Common myeloid progenitor, CD34-positive (primary cell): ENCODE data around the gene CFAP43.
"Not testable (repeated sequence)": the region's sequence is repeated elsewhere in the genome, so short reads cannot be mapped to it uniquely, and the experiment has no call there.

ENCODE experiments used
- CTCF ChIA-PET: fragments of 350-600 bp; sonication (Branson Sonifier 250); formaldehyde crosslinking; loops from one replicate; lab custom pipeline; 2021; ENCODE audit warnings: antibody characterized with exemption; lab: Charles Lee
- POLR2A ChIA-PET: fragments of 350-600 bp; sonication (Branson Sonifier 250); formaldehyde crosslinking; loops from one replicate; lab custom pipeline; 2021; ENCODE audit warnings: antibody characterized with exemption; lab: Charles Lee
- DNase-seq, 3 donors: peaks; one replicate each; pipeline versions ENCODE4 v3.0.0 to v3.0.0-alpha.2; 2013
- H3K27ac ChIP-seq, 2 experiments: 1 replicate in 1 of 2; 2 replicates in 1 of 2; pipeline ENCODE4 v1.7.0; 2013; ENCODE audit warnings: inconsistent platforms in 2 of 2, low read length in 2 of 2, mild to moderate bottlenecking in 2 of 2, low read depth in 1 of 2, moderate library complexity in 1 of 2; ENCODE audit not compliant: severe bottlenecking in 2 of 2, insufficient read depth in 1 of 2, poor library complexity in 1 of 2
- H3K27me3 ChIP-seq, 5 experiments: replicated peaks in 2 of 5; 1 replicate in 3 of 5; 2 replicates in 2 of 5; pipeline versions ENCODE4 v1.6.1 to v1.7.0; 2013; ENCODE audit warnings: low read length in 4 of 5, mild to moderate bottlenecking in 2 of 5, moderate library complexity in 2 of 5, inconsistent platforms in 1 of 5; ENCODE audit not compliant: insufficient read depth in 5 of 5, control insufficient read depth in 4 of 5
- H3K36me3 ChIP-seq, 4 experiments: 1 replicate in 2 of 4; 2 replicates in 2 of 4; pipeline versions ENCODE4 v1.6.1 to v1.7.0; 2013; ENCODE audit warnings: low read length in 3 of 4, control low read depth in 1 of 4, mild to moderate bottlenecking in 1 of 4; ENCODE audit not compliant: control insufficient read depth in 4 of 4, insufficient read depth in 4 of 4
- H3K4me1 ChIP-seq, 4 experiments: 1 replicate in 3 of 4; 2 replicates in 1 of 4; pipeline versions ENCODE4 v1.6.1 to v1.7.1; 2013; ENCODE audit warnings: low read length in 3 of 4, mild to moderate bottlenecking in 3 of 4, control low read depth in 1 of 4, inconsistent platforms in 1 of 4, moderate library complexity in 1 of 4; ENCODE audit not compliant: control insufficient read depth in 4 of 4, insufficient read depth in 4 of 4; ENCODE audit errors: control extremely low read depth in 1 of 4
- H3K4me3 ChIP-seq, 7 experiments: 1 replicate in 4 of 7; 2 replicates in 3 of 7; pipeline versions ENCODE4 v1.5.1 to v1.7.0; 2013; ENCODE audit warnings: mild to moderate bottlenecking in 7 of 7, low read length in 6 of 7, moderate library complexity in 6 of 7, inconsistent platforms in 2 of 7, low read depth in 2 of 7, control low read depth in 1 of 7; ENCODE audit not compliant: insufficient read depth in 4 of 7, control insufficient read depth in 1 of 7; ENCODE audit errors: extremely low read depth in 1 of 7
- H3K9me3 ChIP-seq, 5 experiments: 1 replicate in 4 of 5; 2 replicates in 1 of 5; pipeline versions ENCODE4 v1.6.1 to v1.7.1; 2013; ENCODE audit warnings: low read length in 4 of 5, mild to moderate bottlenecking in 2 of 5, inconsistent platforms in 1 of 5, low read depth in 1 of 5, moderate library complexity in 1 of 5; ENCODE audit not compliant: control insufficient read depth in 4 of 5, insufficient read depth in 2 of 5; ENCODE audit errors: control extremely low read depth in 1 of 5
- WGBS: methylation state at CpG from one replicate; pipeline ENCODE4 v1.1.5; 2013; ENCODE audit not compliant: insufficient coverage; 5-methylcytosine and 5-hydroxymethylcytosine counted together

CFAP43 gene

DNA sequence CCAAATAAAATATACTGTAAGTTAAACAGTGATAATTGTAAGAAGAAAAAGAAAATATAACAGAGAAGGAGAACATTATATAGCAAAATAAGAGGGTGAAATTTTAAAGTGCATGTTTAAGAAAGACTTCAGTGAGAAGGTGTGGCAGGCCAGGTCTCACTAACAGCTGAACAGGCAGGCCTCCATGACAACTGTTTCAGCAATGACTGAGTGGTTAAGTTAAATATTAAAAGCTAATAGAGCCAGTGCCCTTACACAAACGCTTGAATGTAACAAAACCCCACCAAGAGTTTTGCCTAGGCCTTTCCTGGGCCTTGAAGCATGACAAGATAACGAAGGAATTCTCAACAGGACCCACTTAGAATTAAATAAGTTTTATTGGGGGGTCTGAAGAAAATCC lies 32.6 kb downstream of the CFAP43 start:
- no peak for DNase-seq
- Histone ChIP-seq H3K27me3 (no peaks in the 10 kb centered on the region), H3K36me3 (no peaks in the 10 kb centered on the region), H3K27ac (no peak overlapping the region), H3K4me3 (no peak overlapping the region), H3K4me1 (peaks cover 0 to 3% (median 0%) of the 10 kb centered on the region in 4 experiments), H3K9me3 (no peaks in the 10 kb centered on the region)
- 90% methylated on average over 2 of the region's 2 CpGs for WGBS
- ChIA-PET CTCF (interaction anchor here (1.2 kb wide), 1 partner anchor 75 kb away, joined by 3 read pairs; no protein-coding TSS in a partner anchor), POLR2A (no interaction called here)

DNA sequence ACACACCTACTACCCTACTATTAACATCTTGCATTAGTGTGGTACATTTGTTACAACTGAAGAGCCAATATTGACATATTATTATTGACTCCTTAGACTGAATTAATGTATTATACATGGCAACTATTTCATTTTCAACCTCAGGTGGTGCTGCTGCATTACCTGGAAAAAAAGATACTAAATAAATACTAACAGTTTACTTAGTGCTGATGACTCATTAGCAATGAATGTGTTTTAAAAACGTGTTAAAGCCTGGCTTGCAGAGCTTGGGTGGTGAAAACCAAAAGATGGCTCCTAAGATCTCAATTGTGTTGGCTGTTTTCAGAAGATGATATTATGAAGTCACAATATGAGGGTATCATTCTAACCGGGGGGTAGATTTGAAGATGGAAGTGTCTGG lies 34.8 kb downstream of the CFAP43 start:
- Histone ChIP-seq H3K9me3 (no peaks in the 10 kb centered on the region), H3K36me3 (no peaks in the 10 kb centered on the region), H3K27me3 (no peaks in the 10 kb centered on the region), H3K27ac (no peak overlapping the region), H3K4me3 (no peak overlapping the region), H3K4me1 (peaks cover 0 to 3% (median 0%) of the 10 kb centered on the region in 4 experiments)
- DNase-seq: no peak
- CTCF ChIA-PET: no interaction called here
- POLR2A ChIA-PET: no interaction called here
- WGBS: 83% methylated on average over 1 of the region's 2 CpGs

DNA sequence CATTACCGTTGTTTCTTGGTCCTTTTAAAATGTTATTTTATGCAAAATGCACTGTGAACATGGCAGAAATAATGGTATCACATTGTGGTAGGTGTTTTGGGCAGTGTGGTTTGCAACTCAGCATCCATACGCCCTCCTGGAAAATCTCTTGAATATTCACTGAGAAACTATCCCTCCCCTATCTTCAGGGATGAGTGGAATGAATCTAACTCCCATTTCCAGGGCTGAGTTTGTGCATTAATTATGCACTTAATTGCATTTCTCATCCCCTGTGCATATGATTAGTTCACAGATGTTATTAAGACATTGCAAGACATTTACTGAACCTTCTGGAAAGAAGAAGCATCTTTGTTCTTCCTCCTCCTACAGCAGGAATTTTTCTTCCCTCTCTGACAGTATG lies 36.5 kb downstream of the CFAP43 start:
- H3K4me3 ChIP-seq: no peak overlapping the region
- CTCF ChIA-PET: no interaction called here
- DNase-seq: no peak
- no peaks in the 10 kb centered on the region for H3K9me3 ChIP-seq
- WGBS: 63% methylated on average over 1 of the region's 2 CpGs
- H3K27ac ChIP-seq: no peak overlapping the region
- POLR2A ChIA-PET: no interaction called here
- H3K27me3 ChIP-seq: no peaks in the 10 kb centered on the region
- peaks cover 0 to 3% (median 0%) of the 10 kb centered on the region in 4 experiments for H3K4me1 ChIP-seq
- no peaks in the 10 kb centered on the region for H3K36me3 ChIP-seq

DNA sequence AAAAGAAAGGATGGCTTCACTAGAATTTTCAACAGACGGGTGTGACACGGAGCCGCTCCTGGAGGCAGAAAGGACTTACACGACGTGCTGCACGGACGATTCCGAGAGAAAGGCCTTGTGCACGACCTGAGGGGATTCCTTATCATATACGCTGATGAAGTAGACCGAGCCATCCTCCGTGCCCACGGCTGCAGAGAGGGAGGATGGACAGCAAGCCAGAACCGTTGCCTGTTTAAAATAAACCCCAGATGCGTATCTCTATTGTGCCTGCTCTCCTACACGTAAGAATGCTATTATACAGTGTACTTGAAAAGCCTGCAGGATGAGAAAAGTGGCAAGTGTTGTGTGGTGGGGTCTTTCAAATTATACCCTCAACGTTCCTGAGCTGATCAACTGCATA lies 38.4 kb downstream of the CFAP43 start:
- Histone ChIP-seq H3K36me3 (no peaks in the 10 kb centered on the region), H3K9me3 (no peaks in the 10 kb centered on the region), H3K4me3 (no peak overlapping the region), H3K4me1 (peaks cover 0 to 3% (median 0%) of the 10 kb centered on the region in 4 experiments), H3K27me3 (no peaks in the 10 kb centered on the region), H3K27ac (no peak overlapping the region)
- no peak for DNase-seq
- WGBS: 94% methylated on average over 14 of the region's 17 CpGs
- CTCF ChIA-PET: no interaction called here
- POLR2A ChIA-PET: no interaction called here

DNA sequence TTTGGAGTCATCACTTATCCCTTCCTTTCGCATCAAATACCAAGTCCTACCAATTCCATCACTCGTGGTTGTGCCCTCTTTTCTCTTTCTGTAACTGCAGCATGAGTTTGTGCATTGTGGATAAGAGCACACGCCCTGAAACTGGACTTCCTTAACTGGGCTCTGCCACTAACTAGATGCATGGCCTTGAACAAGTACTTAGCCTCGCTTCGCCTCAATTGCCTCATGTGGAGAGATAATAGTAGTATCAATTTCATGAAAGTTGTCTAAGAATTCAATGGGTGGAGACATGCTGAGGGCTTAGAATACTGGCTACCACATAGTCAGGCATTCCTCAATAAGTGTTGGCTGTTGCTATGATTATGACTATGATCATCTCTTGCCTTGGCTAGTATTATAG lies 41.5 kb downstream of the CFAP43 start:
- POLR2A ChIA-PET: no interaction called here
- DNase-seq: no peak
- no peaks in the 10 kb centered on the region for H3K4me1 ChIP-seq
- H3K9me3 ChIP-seq: no peaks in the 10 kb centered on the region
- CTCF ChIA-PET: no interaction called here
- no peak overlapping the region for H3K27ac ChIP-seq
- H3K4me3 ChIP-seq: no peak overlapping the region
- WGBS: 100% methylated on average over 4 of the region's 5 CpGs
- no peaks in the 10 kb centered on the region for H3K27me3 ChIP-seq
- H3K36me3 ChIP-seq: no peaks in the 10 kb centered on the region

DNA sequence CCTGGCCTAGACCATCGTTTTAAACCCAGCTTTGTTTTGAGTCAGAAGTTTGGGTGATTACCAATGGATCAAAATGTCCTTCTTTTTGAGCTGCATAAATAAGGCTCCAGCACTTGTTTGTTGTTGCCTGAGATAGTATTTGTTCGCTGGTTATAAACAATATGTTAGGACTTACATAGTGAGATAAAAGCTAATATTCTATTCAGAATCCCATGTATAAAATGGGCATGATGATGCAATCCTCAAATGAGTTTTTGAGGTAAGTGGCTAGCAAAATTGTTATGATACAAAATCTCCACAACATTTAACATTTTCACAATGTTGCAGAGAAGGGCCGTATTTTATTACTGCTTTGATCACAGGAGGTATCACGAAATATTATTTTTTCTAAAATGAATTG lies 48.5 kb downstream of the CFAP43 start:
- no peaks in the 10 kb centered on the region for H3K36me3 ChIP-seq
- ChIA-PET POLR2A (no interaction called here), CTCF (no interaction called here)
- peaks cover 0 to 2% (median 0%) of the 10 kb centered on the region in 5 experiments for H3K27me3 ChIP-seq
- H3K9me3 ChIP-seq: no peaks in the 10 kb centered on the region
- no peaks in the 10 kb centered on the region for H3K4me1 ChIP-seq
- DNase-seq: no peak
- no peak overlapping the region for H3K4me3 ChIP-seq
- H3K27ac ChIP-seq: no peak overlapping the region
- WGBS: 93% methylated on average over 2 of the region's 4 CpGs

DNA sequence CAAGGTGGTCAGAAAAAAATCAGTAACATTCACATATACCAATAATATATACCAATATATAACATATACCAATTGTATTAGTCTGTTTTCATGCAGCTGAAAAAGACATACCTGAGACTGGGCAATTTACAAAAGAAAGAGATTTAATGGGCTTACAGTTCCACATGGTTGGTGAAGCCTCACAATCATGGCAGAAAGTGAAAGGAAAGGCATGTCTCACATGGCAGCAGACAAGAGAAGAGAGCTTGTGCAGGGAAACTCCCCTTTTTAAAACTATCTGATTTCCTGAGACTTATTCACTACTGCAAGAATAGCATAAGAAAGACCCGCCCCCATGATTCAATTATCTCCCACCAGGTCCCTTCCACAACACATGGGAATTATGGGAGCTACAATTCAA lies 58.0 kb downstream of the CFAP43 start:
- DNase-seq, POLR2A ChIA-PET, H3K4me3 ChIP-seq, H3K9me3 ChIP-seq, H3K36me3 ChIP-seq, H3K4me1 ChIP-seq, H3K27ac ChIP-seq, H3K27me3 ChIP-seq: not testable (repeated sequence)
- 80% methylated on average over 1 of the region's 1 CpG for WGBS
- CTCF ChIA-PET: interaction anchor here (0.5 kb wide), 1 partner anchor 46 kb away, joined by 3 read pairs; no protein-coding TSS in a partner anchor
